Measurements from ENCODE around the gene GALR3.

- TF ChIP-seq CTCF (IDR thresholded peaks at IDR 0.05) = no peak
- TF ChIP-seq POLR2A (IDR thresholded peaks at IDR 0.05) = no peak
- no peak for TF ChIP-seq EP300 (IDR thresholded peaks at IDR 0.05)
These were observed 18.8 kb upstream of the GALR3 start for GRCh38 chr22:37804352-37804880.
